NOMO-1 treated with dmso at 0.1 percent for 144 hours (cell line): Measurements from ENCODE around the gene GRID1.

Source experiments
- DNase-seq: peaks from one replicate; lab custom pipeline; 2025; ENCODE audit not compliant: unreplicated experiment; lab: John Stamatoyannopoulos, UW

Gene GRID1

GRCh38 chr10:86073199-86073977 is 293.2 kb downstream of the GRID1 start:
- no peak for DNase-seq

- DNase-seq = no peak
Measured at GRCh38 chr10:86072413-86072812, 294.2 kb downstream of the GRID1 start.

- no peak for DNase-seq
Measured at GRCh38 chr10:86071758-86072157, 294.8 kb downstream of the GRID1 start.

- DNase-seq = no peak
Measured at GRCh38 chr10:86071145-86071544, 295.4 kb downstream of the GRID1 start.

- DNase-seq = no peak
Measured at GRCh38 chr10:86070278-86070677, 296.3 kb downstream of the GRID1 start.

GRCh38 chr10:86068231-86069054 is 298.2 kb downstream of the GRID1 start:
- DNase-seq = no peak

GRCh38 chr10:86067436-86068050 is 299.1 kb downstream of the GRID1 start:
- DNase-seq = no peak

GRCh38 chr10:86066696-86067095 is 299.9 kb downstream of the GRID1 start:
- no peak for DNase-seq

- DNase-seq = no peak
Measured at GRCh38 chr10:86065711-86066251, 300.8 kb downstream of the GRID1 start.

GRCh38 chr10:86064931-86065662 is 301.5 kb downstream of the GRID1 start:
- no peak for DNase-seq

GRCh38 chr10:86064219-86064618 is 302.4 kb downstream of the GRID1 start:
- no peak for DNase-seq

GRCh38 chr10:86063341-86063740 is 303.3 kb downstream of the GRID1 start:
- DNase-seq = no peak

- no peak for DNase-seq
Measured at GRCh38 chr10:86062647-86063145, 303.9 kb downstream of the GRID1 start.

GRCh38 chr10:86062198-86062550 is 304.4 kb downstream of the GRID1 start:
- DNase-seq = no peak

- DNase-seq = no peak
Measured at GRCh38 chr10:86061278-86062197, 305.1 kb downstream of the GRID1 start.

GRCh38 chr10:86060386-86061277 is 306.0 kb downstream of the GRID1 start:
- no peak for DNase-seq

GRCh38 chr10:86059892-86060291 is 306.7 kb downstream of the GRID1 start:
- DNase-seq = no peak

- DNase-seq = no peak
Measured at GRCh38 chr10:86058964-86059363, 307.6 kb downstream of the GRID1 start.

GRCh38 chr10:86057708-86058107 is 308.9 kb downstream of the GRID1 start:
- DNase-seq = no peak
